H1 (cell line): Measurements from ENCODE around the gene ENTR1. TPM values are rescaled to one million over a fixed set of nuclear protein-coding genes. Genes with fewer than 3 reads are reported as not detected.

ENCODE experiments used
- CTCF ChIA-PET: fragments of 300-600 bp; sonication (Branson Sonifier 250); formaldehyde crosslinking; loops from one replicate; lab custom pipeline; 2021; ENCODE audit not compliant: partially characterized antibody; lab: Charles Lee
- POLR2A ChIA-PET: fragments of 300-600 bp; sonication (Branson Sonifier 250); formaldehyde crosslinking; loops from one replicate; lab custom pipeline; 2021; ENCODE audit warnings: inconsistent platforms; ENCODE audit not compliant: partially characterized antibody; lab: Charles Lee
- DNase-seq, 2 experiments: peaks; one replicate each; pipeline versions ENCODE4 v3.0.0 to v3.0.0-alpha.2; 2010 to 2022; ENCODE audit warnings: low spot score in 2 of 2, low read depth in 1 of 2, mixed read lengths in 1 of 2
- FAIRE-seq: peaks from 2 replicates; lab custom pipeline; 2011; peaks lifted over from hg19 to GRCh38; lab: Jason Lieb, UNC
- H2AFZ ChIP-seq: 2 replicates; pipeline ENCODE4 v1.8.1; 2012; ENCODE audit warnings: low read length, inconsistent platforms
- H2AK5ac ChIP-seq: 2 replicates; pipeline ENCODE4 v1.6.1; 2013; ENCODE audit warnings: low read depth, low read length
- H2BK120ac ChIP-seq: replicated peaks from 2 replicates; pipeline ENCODE3; 2013; ENCODE audit warnings: low read depth, low read length, inconsistent platforms
- H2BK12ac ChIP-seq: 2 replicates; pipeline ENCODE4 v1.6.1; 2013; ENCODE audit warnings: low read depth, low read length
- H2BK15ac ChIP-seq: 2 replicates; pipeline ENCODE4 v1.6.1; 2013; ENCODE audit warnings: low read length
- H2BK20ac ChIP-seq: 2 replicates; pipeline ENCODE4 v1.6.1; 2013; ENCODE audit warnings: low read length
- H2BK5ac ChIP-seq: 2 replicates; pipeline ENCODE4 v1.6.1; 2013; ENCODE audit warnings: low read depth, low read length
- H3K14ac ChIP-seq: 2 replicates; pipeline ENCODE4 v1.6.1; 2013; ENCODE audit warnings: inconsistent platforms; ENCODE audit not compliant: insufficient read length
- H3K18ac ChIP-seq: 2 replicates; pipeline ENCODE4 v1.6.1; 2013; ENCODE audit warnings: low read length; ENCODE audit errors: extremely low read depth
- H3K23ac ChIP-seq: 2 replicates; pipeline ENCODE4 v1.6.1; 2013; ENCODE audit warnings: inconsistent platforms; ENCODE audit not compliant: insufficient read length
- H3K23me2 ChIP-seq: 2 replicates; pipeline ENCODE4 v1.6.1; 2013; ENCODE audit warnings: low read depth, low read length
- H3K27ac ChIP-seq: 2 replicates; pipeline ENCODE4 v1.6.1; 2011; ENCODE audit warnings: low read depth, low read length, inconsistent platforms
- H3K27me3 ChIP-seq, 4 experiments: replicated peaks in 1 of 4; 1 replicate in 1 of 4; 2 replicates in 3 of 4; pipeline versions ENCODE4 v1.6.1 to v1.8.1; 2011 to 2013; ENCODE audit warnings: low read length in 3 of 4, mild to moderate bottlenecking in 3 of 4, inconsistent platforms in 2 of 4, mixed read lengths in 2 of 4, moderate library complexity in 1 of 4; ENCODE audit not compliant: control insufficient read depth in 3 of 4, insufficient read depth in 3 of 4; ENCODE audit errors: extremely low read depth in 1 of 4
- H3K36me3 ChIP-seq, 4 experiments: 2 replicates each; pipeline versions ENCODE4 v1.6.1 to v1.8.1; 2011 to 2013; ENCODE audit warnings: mild to moderate bottlenecking in 4 of 4, low read length in 3 of 4, moderate library complexity in 2 of 4, control low read depth in 1 of 4, inconsistent platforms in 1 of 4; ENCODE audit not compliant: insufficient read depth in 4 of 4, control insufficient read depth in 2 of 4
- H3K4ac ChIP-seq: replicated peaks from 2 replicates; pipeline ENCODE3; 2013; ENCODE audit warnings: low read length, low read depth, mixed read lengths, inconsistent platforms; ENCODE audit not compliant: insufficient read length
- H3K4me1 ChIP-seq, 4 experiments: replicated peaks in 1 of 4; 1 replicate in 1 of 4; 2 replicates in 3 of 4; pipeline versions ENCODE4 v1.6.1 to v1.8.1; 2011 to 2013; ENCODE audit warnings: low read length in 3 of 4, inconsistent platforms in 2 of 4, mixed read lengths in 1 of 4; ENCODE audit not compliant: insufficient read depth in 4 of 4, control insufficient read depth in 3 of 4
- H3K4me2 ChIP-seq, 2 experiments: 2 replicates each; pipeline versions ENCODE4 v1.6.1 to v1.8.1; 2011 to 2013; ENCODE audit warnings: low read depth in 2 of 2, low read length in 2 of 2, control low read depth in 1 of 2, inconsistent platforms in 1 of 2, mild to moderate bottlenecking in 1 of 2; ENCODE audit not compliant: insufficient read depth in 1 of 2
- H3K4me3 ChIP-seq, 4 experiments: fragments of 200-600, 300-600 bp in 1 of 4; sonication (generic), shearing (Covaris generic), sonication (Bioruptor Twin) in 1 of 4; 2 replicates each; pipeline versions ENCODE4 v1.5.1 to v1.8.1; 2011 to 2016; ENCODE audit warnings: low read length in 4 of 4, low read depth in 3 of 4, control low read depth in 2 of 4, inconsistent platforms in 2 of 4, mild to moderate bottlenecking in 2 of 4, mixed read lengths in 1 of 4, moderate library complexity in 1 of 4; ENCODE audit not compliant: insufficient read depth in 2 of 4; ENCODE audit errors: extremely low read depth in 1 of 4
- H3K56ac ChIP-seq: replicated peaks from 2 replicates; pipeline ENCODE3; 2013; ENCODE audit warnings: low read depth, mild to moderate bottlenecking, mixed read lengths, low read length, inconsistent platforms; ENCODE audit not compliant: insufficient read length
- H3K79me1 ChIP-seq: 2 replicates; pipeline ENCODE4 v1.6.1; 2013; ENCODE audit warnings: low read depth, low read length, control low read depth
- H3K79me2 ChIP-seq, 2 experiments: 2 replicates each; pipeline versions ENCODE4 v1.6.1 to v1.8.1; 2012 to 2013; ENCODE audit warnings: low read length in 2 of 2, mild to moderate bottlenecking in 2 of 2, inconsistent platforms in 1 of 2; ENCODE audit not compliant: insufficient read depth in 2 of 2, control insufficient read depth in 1 of 2
- H3K9ac ChIP-seq, 4 experiments: replicated peaks in 1 of 4; 1 replicate in 1 of 4; 2 replicates in 3 of 4; pipeline versions ENCODE4 v1.6.1 to v1.8.1; 2011 to 2013; ENCODE audit warnings: low read depth in 3 of 4, low read length in 3 of 4, control low read depth in 2 of 4, mild to moderate bottlenecking in 2 of 4, moderate library complexity in 2 of 4, inconsistent platforms in 1 of 4; ENCODE audit errors: extremely low read depth in 1 of 4
- H3K9me3 ChIP-seq, 2 experiments: 2 replicates each; pipeline versions ENCODE4 v1.6.1 to v1.8.1; 2012 to 2013; ENCODE audit warnings: mild to moderate bottlenecking in 2 of 2, moderate library complexity in 2 of 2, control low read depth in 1 of 2, inconsistent platforms in 1 of 2, low read depth in 1 of 2, low read length in 1 of 2, mixed read lengths in 1 of 2; ENCODE audit not compliant: insufficient read depth in 2 of 2
- H4K20me1 ChIP-seq, 2 experiments: replicated peaks in 1 of 2; 2 replicates each; pipeline versions ENCODE3 to v1.8.1; 2011 to 2013; ENCODE audit warnings: inconsistent platforms in 2 of 2, low read length in 2 of 2, mild to moderate bottlenecking in 1 of 2; ENCODE audit not compliant: insufficient read depth in 2 of 2, control insufficient read depth in 1 of 2
- H4K5ac ChIP-seq: 2 replicates; pipeline ENCODE4 v1.6.1; 2013; ENCODE audit warnings: low read length, low read depth, mixed read lengths, inconsistent platforms; ENCODE audit not compliant: insufficient read length
- H4K8ac ChIP-seq: 2 replicates; pipeline ENCODE4 v1.8.0; 2013; ENCODE audit warnings: mild to moderate bottlenecking, moderate library complexity, low read length, inconsistent platforms; ENCODE audit not compliant: insufficient read depth; ENCODE audit errors: extremely low read depth
- H4K91ac ChIP-seq: replicated peaks from 2 replicates; pipeline ENCODE3; 2013; ENCODE audit warnings: low read length, mixed read lengths, inconsistent platforms; ENCODE audit not compliant: insufficient read length
- HDAC2 ChIP-seq, 2 experiments: fragments of 300-600 bp in 1 of 2; sonication (generic) in 1 of 2; IDR thresholded peaks; 2 replicates each; pipeline ENCODE4 v1.6.1; 2011 to 2012; ENCODE audit warnings: low read depth in 2 of 2, low read length in 2 of 2, mild to moderate bottlenecking in 2 of 2, moderate library complexity in 2 of 2, borderline replicate concordance in 1 of 2, inconsistent platforms in 1 of 2
- WGBS, 2 experiments: shearing (Covaris generic) in 1 of 2; methylation state at CpG; one replicate each; pipeline versions ENCODE4 v1.1.6 to v1.1.7; 2013 to 2015; ENCODE audit warnings: low lambda C conversion rate in 2 of 2, mixed read lengths in 2 of 2, inconsistent platforms in 1 of 2, low coverage in 1 of 2, missing lambda C conversion rate in 1 of 2; ENCODE audit not compliant: insufficient replicate concordance in 2 of 2, insufficient coverage in 1 of 2, insufficient read length in 1 of 2; ENCODE audit errors: extremely low coverage in 1 of 2, missing lambda C conversion rate in 1 of 2; 5-methylcytosine and 5-hydroxymethylcytosine counted together
- polyA plus RNA-seq, 7 experiments: library from polyadenylated mRNA; depleted of rRNA in 3 of 7; stranded (reverse) in 5 of 7; unstranded in 2 of 7; fragments of >200 nt in 5 of 7; fragments of 200-250 nt in 2 of 7; gene quantifications; 1 replicate in 5 of 7; 2 replicates in 1 of 7; 4 replicates in 1 of 7; pipeline versions ENCODE4 v1.2.1 to v1.2.3, GENCODE V29; 2011 to 2013; ENCODE audit warnings: missing spikeins in 2 of 7, mixed read lengths in 2 of 7
- total RNA-seq: library from RNA; stranded (reverse); fragmentation: NEBNext Ultra II Directional; extraction: Animal tissue kit (Norgen Biotek cat#: 25700); gene quantifications from 2 replicates; pipeline ENCODE4 v1.2.1, GENCODE V29; 2021

Gene ENTR1
- total and polyA plus RNA-seq, 2 of the 8 experiments (the other 6 are each of a cell fraction or from before 2014, with no cell fraction given), result 65.2 to 102 TPM

- DNase-seq, result no peak
- Histone ChIP-seq H3K79me2 (peaks cover 0 to 24% of the 10 kb centered on the region in 2 experiments; a peak in 1 of 4 replicates), H3K27ac (no peak overlapping the region), H2BK120ac (no peak overlapping the region), H3K23ac (no peak overlapping the region), H2BK12ac (no peak overlapping the region), H3K23me2 (peaks cover 9% of the 10 kb centered on the region; the same call in 1 of the 2 replicates), H4K20me1 (peaks cover 17 to 28% of the 10 kb centered on the region in 2 experiments), H3K79me1 (peaks cover 13% of the 10 kb centered on the region), H3K9me3 (no peaks in the 10 kb centered on the region), H4K8ac (no peak overlapping the region), H3K4me1 (peaks cover 0 to 7% (median 3%) of the 10 kb centered on the region in 4 experiments; a peak in 1 of 7 replicates), H3K4me2 (no peak overlapping the region), H2BK20ac (no peak overlapping the region), H3K27me3 (peaks cover 0 to 2% (median 0%) of the 10 kb centered on the region in 4 experiments; a peak in 2 of 7 replicates), H2BK15ac (no peak overlapping the region), H3K56ac (no peak overlapping the region), H4K5ac (no peak overlapping the region), H2AK5ac (no peak overlapping the region), H3K36me3 (peaks cover 0 to under 1% (median 0%) of the 10 kb centered on the region in 4 experiments; a peak in 2 of 8 replicates), H4K91ac (no peak overlapping the region), H3K4me3 (no peak overlapping the region), H3K14ac (no peak overlapping the region), H3K18ac (no peak overlapping the region), H2AFZ (no peak overlapping the region), H3K4ac (no peak overlapping the region), H3K9ac (no peak overlapping the region), H2BK5ac (no peak overlapping the region; the same call in 1 of the 2 replicates)
- ChIA-PET CTCF (interaction anchor here (0.8 to 1.9 kb wide), 6 partner anchors 9 to 236 kb away, joined by 3 to 5 read pairs (median 3); partner anchors contain the start of gene DNLZ), POLR2A (interaction anchor here (0.7 to 4.2 kb wide), 6 partner anchors 9 to 292 kb away, joined by 3 to 22 read pairs (median 3); no protein-coding TSS in a partner anchor)
- no peak for FAIRE-seq
- no peak for TF ChIP-seq HDAC2 (IDR thresholded peaks at IDR 0.05; ENCODE audit: borderline replicate concordance in 1 of 2, low read depth in 2 of 2, low read length in 2 of 2)
- WGBS, 2 experiments, result 87% methylated on average over 23 of the region's 25 CpGs; no CpG with 5 or more reads in 1 of the 2 experiments
Measured at GRCh38 chr9:136436055-136436634, 25.7 kb upstream of the ENTR1 start.
